ENCODE results near the gene UGT1A6. TPM values are rescaled to one million over a fixed set of nuclear protein-coding genes. Genes with fewer than 3 reads are reported as not detected.
A peak's percentile ranks its signal among the peaks of the same experiment; 100 is the strongest.

UGT1A6 gene
- total and polyA plus RNA-seq, 2 of the 13 experiments (the other 11 are each of a cell fraction or from before 2014, with no cell fraction given): 0.25 TPM; not detected in 1

DNA sequence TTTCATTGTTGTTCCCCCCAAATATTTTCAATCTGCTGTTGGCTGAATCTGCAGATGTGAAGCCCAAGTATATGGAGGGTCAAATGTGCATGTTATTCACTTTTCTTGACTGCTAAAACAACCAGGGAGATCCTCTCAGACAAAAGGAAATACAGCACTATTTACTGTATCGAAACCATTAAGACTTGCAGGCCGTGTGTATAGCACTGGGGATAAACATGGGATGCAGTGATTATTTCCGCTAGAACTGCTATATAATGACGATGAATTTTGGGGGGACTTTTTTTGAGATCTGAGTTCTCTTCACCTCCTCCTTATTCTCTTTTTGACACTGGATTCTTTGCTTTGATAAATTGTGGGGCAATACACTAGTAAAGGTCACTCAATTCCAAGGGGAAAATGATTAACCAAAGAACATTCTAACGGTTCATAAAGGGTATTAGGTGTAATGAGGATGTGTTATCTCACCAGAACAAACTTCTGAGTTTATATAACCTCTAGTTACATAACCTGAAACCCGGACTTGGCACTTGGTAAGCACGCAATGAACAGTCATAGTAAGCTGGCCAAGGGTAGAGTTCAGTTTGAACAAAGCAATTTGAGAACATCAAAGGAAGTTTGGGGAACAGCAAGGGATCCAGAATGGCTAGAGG is 63.9 kb downstream of the UGT1A6 start (continued):
- TF ChIP-seq, protein P1, sequence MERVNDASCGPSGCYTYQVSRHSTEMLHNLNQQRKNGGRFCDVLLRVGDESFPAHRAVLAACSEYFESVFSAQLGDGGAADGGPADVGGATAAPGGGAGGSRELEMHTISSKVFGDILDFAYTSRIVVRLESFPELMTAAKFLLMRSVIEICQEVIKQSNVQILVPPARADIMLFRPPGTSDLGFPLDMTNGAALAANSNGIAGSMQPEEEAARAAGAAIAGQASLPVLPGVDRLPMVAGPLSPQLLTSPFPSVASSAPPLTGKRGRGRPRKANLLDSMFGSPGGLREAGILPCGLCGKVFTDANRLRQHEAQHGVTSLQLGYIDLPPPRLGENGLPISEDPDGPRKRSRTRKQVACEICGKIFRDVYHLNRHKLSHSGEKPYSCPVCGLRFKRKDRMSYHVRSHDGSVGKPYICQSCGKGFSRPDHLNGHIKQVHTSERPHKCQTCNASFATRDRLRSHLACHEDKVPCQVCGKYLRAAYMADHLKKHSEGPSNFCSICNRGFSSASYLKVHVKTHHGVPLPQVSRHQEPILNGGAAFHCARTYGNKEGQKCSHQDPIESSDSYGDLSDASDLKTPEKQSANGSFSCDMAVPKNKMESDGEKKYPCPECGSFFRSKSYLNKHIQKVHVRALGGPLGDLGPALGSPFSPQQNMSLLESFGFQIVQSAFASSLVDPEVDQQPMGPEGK (CRISPR knock-in tag; IDR thresholded peaks at IDR 0.05): peak; percentile 71
- TF ChIP-seq, protein P2, sequence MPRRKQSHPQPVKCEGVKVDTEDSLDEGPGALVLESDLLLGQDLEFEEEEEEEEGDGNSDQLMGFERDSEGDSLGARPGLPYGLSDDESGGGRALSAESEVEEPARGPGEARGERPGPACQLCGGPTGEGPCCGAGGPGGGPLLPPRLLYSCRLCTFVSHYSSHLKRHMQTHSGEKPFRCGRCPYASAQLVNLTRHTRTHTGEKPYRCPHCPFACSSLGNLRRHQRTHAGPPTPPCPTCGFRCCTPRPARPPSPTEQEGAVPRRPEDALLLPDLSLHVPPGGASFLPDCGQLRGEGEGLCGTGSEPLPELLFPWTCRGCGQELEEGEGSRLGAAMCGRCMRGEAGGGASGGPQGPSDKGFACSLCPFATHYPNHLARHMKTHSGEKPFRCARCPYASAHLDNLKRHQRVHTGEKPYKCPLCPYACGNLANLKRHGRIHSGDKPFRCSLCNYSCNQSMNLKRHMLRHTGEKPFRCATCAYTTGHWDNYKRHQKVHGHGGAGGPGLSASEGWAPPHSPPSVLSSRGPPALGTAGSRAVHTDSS (CRISPR knock-in tag; conservative IDR thresholded peaks at IDR 0.05): no peak
- peak; percentile 57; the same call in 1 of the 2 replicates for TF ChIP-seq CHD4 (IDR thresholded peaks at IDR 0.05; ENCODE audit: borderline replicate concordance, low read length)
- TF ChIP-seq, protein P3, sequence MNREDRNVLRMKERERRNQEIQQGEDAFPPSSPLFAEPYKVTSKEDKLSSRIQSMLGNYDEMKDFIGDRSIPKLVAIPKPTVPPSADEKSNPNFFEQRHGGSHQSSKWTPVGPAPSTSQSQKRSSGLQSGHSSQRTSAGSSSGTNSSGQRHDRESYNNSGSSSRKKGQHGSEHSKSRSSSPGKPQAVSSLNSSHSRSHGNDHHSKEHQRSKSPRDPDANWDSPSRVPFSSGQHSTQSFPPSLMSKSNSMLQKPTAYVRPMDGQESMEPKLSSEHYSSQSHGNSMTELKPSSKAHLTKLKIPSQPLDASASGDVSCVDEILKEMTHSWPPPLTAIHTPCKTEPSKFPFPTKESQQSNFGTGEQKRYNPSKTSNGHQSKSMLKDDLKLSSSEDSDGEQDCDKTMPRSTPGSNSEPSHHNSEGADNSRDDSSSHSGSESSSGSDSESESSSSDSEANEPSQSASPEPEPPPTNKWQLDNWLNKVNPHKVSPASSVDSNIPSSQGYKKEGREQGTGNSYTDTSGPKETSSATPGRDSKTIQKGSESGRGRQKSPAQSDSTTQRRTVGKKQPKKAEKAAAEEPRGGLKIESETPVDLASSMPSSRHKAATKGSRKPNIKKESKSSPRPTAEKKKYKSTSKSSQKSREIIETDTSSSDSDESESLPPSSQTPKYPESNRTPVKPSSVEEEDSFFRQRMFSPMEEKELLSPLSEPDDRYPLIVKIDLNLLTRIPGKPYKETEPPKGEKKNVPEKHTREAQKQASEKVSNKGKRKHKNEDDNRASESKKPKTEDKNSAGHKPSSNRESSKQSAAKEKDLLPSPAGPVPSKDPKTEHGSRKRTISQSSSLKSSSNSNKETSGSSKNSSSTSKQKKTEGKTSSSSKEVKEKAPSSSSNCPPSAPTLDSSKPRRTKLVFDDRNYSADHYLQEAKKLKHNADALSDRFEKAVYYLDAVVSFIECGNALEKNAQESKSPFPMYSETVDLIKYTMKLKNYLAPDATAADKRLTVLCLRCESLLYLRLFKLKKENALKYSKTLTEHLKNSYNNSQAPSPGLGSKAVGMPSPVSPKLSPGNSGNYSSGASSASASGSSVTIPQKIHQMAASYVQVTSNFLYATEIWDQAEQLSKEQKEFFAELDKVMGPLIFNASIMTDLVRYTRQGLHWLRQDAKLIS (CRISPR knock-in tag; IDR thresholded peaks at IDR 0.05): no peak
- TF ChIP-seq RELA (CRISPR knock-in tag; IDR thresholded peaks at IDR 0.05): no peak
- TF ChIP-seq ZNF337 (CRISPR knock-in tag; IDR thresholded peaks at IDR 0.05; ENCODE audit: borderline replicate concordance, low read depth): no peak
- no peak for TF ChIP-seq PHF8 (CRISPR knock-in tag; IDR thresholded peaks at IDR 0.05)

Data from HepG2 (cell line).